ENCODE measurements around the gene ITPR1.

Gene ITPR1

DNA sequence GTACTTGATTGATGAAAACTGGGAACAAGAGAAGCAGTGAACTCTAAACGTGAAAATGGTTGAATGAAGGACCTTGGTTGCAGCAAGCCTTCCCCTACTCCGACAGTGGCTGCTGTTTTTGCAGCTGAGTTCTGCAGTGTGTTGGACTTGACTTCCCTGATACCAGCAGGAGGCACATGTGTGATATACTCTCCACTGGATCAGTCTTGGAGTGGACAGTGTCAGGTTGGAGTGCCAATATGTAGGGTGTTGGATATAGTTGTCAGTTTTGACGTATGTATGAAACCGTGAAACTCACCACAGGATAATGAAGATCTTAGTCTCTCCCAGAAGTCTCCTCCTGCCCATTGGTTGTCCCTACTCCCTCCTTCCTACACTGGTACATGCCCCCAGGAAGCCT is 106.5 kb downstream of the ITPR1 start:
- DNase-seq = no peak

GRCh38 chr3:4600493-4600892 is 107.3 kb downstream of the ITPR1 start:
- DNase-seq = no peak

DNA sequence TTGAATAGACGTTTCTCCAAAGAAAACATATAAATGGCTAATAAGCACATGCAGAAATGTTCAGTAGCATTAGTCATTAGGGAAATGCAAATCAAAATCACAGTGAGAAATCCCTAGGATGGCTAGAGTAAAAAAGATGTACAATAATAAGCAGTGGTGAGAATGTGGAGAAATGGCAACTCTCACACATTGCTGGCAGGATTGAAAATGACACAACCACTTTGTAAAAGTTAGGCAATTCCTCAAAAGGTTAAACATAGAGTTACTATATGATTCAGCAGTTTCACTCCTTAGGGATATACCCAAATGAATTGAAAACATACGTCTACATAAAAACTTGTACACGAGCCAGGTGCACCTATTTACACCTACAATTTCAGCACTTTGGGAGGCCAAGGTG is 108.7 kb downstream of the ITPR1 start:
- no peak for DNase-seq

- no peak for DNase-seq
Observed at GRCh38 chr3:4604693-4605092, 111.5 kb downstream of the ITPR1 start.

DNA sequence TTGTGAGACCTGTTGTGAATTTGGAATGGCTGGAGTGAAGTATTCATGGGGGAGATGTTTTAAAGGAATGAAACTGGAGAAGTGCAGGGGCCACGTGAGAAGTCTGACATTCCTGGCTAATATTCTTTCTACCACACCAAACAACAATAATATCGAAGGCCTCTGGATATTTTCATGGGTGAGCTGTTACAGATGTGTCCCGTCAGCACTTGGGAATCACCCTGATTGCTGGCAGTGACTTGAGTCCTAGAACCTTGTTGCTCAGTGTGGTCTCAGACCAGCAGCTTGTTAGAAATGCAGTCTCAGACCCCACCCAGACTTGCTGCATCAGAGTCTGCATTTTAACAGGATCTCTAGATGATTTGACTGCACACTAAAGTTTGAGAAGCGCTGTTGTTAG is 113.8 kb downstream of the ITPR1 start:
- DNase-seq = no peak

DNA sequence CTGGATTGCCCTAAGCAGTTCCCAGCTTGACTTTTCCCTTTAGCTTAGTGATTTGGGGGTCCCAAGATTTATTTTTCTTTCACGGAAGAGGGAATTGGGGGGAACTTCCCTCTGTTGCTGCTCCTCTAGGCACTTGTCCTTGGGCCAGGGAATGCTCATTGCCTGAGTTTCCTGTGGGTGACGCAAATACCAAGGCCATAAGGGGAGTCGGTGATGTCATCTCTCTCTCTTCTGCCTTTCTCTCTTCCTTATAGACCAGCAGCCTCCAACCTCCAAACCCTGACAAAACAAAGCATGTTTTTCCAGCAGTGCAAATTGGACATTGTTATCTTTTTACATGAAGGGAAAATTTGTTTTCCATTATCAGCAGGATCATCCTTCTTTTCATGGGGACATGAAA is 120.2 kb downstream of the ITPR1 start:
- no peak for DNase-seq

DNA sequence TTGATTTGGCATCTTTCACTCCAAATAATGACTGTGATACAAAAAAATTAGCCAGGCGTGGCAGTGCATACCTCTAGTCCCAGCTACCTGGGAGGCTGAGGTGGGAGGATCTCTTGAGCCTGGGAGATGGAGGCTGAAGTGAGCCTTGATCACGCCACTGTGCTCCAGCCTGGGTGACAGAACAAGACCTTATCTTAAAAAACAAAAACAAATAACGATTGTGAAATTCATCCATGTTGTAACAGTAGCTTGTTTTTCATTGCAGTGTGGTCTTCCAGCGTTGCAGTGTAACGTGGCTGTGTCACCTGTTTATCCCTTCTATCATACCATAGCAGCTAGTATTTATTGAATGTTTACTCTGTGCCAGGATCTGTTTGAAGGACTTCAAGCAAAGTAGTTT is 120.9 kb downstream of the ITPR1 start:
- DNase-seq = no peak

GRCh38 chr3:4614927-4615326 is 121.8 kb downstream of the ITPR1 start:
- no peak for DNase-seq

GRCh38 chr3:4615750-4616149 is 122.6 kb downstream of the ITPR1 start:
- DNase-seq = no peak

DNA sequence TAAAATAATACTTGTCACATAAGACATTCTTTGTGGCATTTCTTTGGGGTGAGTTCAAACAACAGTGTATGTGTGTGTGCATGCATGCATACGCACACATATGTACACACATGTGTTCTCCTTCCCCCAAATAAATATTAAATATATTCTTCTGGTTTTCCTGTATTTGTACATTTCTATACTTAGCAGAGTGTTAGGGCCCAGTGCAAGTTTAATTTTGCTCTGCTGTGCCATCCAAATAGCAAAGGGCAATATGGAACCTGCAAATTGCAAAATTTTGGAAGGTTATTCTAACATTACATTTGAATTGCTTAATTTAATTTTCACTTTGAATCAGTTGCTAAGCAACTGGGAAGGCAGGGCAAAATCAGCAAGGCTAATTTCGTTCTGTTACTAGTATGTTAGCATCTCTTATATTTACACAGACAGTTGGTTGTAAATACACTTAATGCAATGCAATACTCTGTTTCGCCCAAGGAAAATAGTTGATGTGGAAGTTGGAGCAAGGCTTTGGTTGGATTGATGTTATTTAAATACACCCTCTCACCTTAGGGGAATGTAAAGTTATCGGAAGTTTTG is 130.4 kb downstream of the ITPR1 start:
- DNase-seq = no peak

GRCh38 chr3:4627651-4628375 is 134.7 kb downstream of the ITPR1 start:
- no peak for DNase-seq

DNA sequence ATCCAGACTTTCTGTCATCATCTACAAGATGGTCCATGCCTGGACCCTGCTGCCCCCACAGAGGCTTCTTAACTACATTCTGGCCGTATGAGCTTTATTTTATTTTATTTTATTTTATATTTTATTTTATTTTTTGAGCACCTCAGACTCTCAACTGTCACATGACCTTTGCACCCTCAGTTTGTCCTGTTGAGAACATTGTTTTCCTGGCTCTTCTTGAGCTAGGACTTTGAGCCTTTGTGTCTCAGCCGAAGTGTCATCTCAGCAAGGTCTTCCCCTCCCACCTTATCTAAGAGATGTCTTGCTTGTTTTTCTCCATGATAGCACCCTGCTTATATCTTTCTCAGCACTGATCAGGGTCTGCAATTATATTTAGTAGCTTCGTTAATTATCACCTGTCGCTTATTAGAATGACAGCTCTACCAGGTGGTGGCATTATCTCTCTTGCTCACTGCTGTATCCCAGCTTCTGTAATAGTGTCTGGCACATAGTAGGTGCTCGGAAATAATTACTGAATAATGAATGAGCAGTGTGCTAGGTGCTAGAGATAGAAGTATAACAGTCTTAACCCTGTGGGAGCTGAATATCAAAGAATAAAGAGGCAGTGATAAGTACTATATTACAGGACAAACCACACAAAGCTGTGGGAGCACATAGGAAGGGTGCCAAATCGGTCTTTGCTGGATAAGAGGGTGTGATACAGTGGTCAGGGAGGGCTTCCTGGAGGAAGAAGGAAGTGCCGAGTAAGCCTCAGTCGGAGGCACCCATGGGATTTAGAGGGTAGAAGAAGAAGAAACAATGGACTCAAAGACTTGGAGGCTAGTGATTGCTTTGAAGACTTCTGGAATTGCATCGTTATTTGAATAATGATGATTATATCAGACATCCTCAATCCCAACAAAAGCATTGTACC is 136.2 kb downstream of the ITPR1 start:
- DNase-seq = no peak

DNA sequence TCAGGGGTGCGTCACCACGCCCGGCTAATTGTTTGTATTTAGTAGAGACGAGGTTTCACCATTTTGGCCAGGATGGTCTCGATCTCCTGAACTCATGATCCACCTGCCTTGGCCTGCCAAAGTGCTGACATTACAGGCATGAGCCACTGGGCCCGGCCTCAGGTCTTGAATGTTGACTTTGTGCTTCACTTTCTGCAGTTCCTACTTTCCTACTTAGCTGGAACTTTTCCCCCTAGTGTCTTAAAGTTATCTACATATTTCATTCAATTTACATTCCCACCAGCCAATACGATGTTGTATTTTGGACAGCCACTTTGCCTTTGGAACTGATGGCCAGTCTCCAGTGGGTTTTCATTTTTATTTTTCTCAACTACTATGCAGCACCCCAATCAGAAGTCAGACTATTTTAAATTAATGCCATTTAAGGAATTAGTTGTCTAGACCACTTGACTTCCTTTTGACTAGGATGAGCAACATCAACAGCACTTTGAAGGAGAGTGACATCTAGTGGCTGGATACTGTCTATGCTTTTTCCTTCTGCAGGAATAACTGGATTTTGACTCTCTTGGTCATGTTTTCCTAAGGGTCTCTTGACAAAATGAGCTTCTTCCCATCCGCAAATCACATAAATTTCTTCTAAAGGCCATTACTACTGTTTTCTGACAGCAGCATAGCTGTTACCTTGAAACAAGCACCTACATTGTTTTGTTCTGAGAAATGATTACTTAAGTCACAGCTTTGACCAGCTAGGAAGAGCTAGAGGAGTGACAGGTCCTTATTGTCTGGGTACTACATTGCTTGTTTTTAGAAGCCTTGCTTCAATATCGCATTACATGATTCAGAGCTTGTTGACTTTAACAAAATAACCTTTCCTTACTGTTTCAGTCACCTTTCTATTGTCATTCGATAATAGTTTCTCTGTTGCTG is 140.2 kb downstream of the ITPR1 start:
- DNase-seq = no peak

DNA sequence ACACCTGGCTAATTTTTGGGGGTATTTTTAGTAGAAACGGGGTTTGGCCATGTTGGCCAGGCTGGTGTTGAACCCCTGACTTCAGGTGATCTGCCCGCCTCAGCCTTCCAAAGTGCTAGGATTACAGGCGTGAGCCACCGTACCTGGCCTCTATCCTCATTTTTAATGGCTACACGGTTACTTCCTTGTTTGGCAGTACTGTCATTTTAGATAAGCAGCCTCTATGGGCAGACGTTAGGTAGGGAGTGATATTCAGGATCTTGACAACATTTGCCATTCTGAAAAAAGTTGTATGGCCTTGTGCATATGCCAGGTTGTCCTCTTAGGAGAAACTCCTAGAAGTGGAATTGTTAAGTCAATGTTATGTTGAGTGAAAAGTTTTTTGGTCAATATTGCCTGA is 141.7 kb downstream of the ITPR1 start:
- no peak for DNase-seq

DNA sequence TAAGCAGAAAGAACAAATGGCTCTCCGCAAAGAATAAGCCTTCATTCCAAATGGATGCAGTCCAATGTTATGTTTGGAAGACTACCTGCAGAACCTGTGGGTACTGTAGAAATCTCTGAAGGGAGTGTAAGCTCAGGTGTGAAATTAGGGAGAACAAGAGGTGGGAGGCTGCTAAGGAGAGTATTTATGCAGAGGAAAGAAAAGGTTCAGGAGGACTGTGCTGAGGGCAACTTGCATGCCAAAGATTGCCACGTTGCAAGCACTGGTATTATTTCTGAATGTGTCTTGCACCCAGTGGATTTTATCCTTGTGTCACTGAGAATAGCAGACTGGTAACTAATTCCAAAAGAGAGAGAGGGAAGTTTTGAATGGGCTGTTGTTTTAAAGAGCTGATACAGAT is 144.1 kb downstream of the ITPR1 start:
- DNase-seq = no peak

DNA sequence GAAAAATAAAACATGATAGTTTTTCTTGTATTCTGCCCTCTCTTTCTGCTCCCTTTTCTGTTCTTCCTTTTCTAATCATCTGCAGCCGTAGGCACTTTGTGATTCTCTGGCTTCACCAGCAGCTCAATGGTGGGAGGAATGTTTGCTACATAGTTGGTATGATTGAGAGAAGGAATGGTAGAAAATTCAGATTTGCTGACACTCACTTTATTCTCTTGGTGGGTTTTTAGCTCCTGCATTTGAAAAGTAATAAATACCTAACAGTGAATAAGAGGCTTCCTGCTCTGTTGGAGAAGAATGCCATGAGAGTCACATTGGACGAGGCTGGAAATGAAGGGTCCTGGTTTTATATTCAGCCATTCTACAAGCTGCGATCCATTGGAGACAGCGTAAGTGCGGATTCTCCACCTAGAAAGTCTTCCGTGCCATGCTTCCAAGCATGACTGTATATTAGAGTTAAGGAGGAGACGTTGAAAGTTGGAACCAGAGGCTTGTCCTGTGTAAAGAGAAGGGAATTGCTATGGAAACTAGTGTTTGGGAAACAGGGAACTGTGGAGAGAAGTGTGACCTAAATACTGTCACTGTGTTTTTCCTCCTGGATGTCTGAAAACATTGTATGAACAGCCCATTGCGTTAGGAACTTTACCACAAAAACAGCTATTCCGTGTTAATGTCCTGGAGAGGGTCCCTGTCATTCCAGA is 148.9 kb downstream of the ITPR1 start:
- DNase-seq = no peak

DNA sequence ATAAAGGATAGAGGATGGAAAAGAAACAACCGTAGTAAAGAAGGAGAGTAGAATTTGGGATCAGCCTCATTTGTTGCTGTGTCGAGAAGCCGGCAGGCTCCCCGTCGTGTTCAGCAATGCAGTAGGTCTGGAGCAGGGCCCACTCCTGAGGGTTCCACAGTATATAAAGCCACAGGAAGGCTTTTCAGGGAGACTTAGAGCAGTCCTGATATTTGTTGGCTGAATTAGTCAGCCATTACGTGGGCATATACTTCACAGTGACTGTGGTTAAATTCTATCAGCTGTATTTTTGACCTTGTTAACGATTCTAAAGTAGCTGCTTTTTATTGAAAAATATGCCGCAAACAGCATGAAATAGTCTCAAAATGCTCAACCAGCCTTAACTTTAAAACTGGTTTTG is 149.5 kb downstream of the ITPR1 start:
- DNase-seq = no peak

DNA sequence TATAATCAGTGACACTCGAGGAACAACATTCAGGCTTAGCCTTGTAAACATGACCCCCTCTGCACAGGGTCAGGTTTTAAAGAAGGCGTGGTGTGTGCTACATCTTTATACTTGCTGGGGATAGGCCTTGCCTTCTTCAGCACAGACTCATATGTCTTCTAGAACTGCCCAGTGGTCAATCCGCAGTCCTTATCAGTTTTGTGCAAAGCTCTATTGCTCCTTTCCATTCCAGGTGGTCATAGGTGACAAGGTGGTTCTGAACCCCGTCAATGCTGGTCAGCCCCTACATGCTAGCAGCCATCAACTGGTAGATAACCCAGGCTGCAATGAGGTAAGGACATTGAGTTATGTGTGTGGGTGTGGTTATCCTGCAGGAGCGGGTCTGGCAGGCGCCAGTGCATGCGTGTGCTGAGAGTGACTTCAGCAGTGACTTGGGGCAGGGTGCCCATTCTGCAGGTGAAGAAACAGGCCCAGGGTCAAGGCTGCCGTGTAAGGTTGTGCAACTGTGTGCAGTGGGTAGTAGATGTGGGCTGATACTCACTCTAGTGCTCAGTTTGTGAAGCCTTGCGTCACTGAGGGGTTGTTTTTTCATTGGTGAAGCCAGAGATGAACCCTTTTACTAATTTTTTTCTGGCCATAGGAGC is 150.9 kb downstream of the ITPR1 start:
- no peak for DNase-seq

DNA sequence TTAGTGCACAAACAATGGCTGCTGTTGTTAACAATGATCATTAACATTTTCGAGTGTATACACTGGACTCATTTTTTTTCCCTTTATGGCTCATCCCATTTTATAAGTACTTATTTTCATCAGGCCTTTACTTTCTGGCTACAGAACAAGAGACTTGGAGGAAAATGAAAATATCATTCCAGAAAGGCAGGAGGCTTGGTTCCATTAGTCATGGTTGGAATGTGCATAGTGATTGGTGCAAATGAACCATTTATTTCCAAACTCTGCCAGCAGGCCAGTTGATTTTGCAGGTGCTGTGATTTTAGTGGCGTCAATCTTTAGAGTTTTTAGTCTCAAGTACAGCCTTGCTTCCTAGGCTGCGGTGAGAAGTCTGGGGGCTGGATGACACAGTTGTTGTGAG is 151.8 kb downstream of the ITPR1 start:
- no peak for DNase-seq

DNA sequence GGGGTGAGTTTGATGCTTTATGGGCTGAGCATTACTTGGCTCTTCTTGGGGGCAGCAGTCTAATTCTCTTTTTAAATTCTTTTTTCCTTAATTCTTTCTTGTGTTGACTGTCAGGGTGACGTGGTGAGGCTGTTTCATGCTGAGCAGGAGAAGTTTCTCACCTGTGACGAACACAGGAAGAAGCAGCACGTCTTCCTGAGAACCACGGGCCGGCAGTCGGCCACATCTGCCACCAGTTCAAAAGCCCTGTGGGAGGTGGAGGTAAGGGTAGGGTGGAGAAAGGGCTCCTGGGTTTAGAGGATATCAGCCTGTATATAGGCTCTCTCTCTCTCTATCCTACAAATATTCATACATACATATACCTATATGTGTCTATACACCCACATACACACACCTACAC is 152.3 kb downstream of the ITPR1 start:
- no peak for DNase-seq

DNA sequence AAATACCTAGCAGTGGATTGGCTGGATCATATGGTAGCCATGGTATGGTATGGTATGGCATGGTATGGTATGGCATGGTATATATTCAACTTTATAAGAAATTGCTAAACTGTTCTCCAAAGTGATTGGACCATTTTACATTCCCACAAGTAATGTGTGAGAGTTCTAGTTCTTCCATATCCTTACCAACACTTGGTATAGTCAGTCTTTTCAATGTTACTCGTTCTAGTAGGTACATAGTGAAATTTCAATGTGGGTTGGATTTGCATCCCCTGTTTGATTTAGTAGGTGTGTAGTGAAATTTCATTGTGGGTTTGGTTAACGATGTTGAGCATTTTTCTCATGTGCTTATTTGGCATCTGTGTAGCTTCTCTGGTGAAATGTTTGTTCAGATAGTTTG is 154.3 kb downstream of the ITPR1 start:
- DNase-seq = no peak
